Activated CD4-positive, CD25-positive, alpha-beta regulatory T cell treated with anti-CD3 and anti-CD28 coated beads, Interleukin-2, amount 50 U/mL, for 72 hours (primary cell): ENCODE data around the gene UGT2B15.
"Not testable (repeated sequence)": the region's sequence is repeated elsewhere in the genome, so short reads cannot be mapped to it uniquely, and the experiment has no call there.

Experiments
- DNase-seq: peaks from one replicate; pipeline ENCODE4 v3.0.0; 2021

Gene UGT2B15

GRCh38 chr4:68655764-68656444 is 14.5 kb downstream of the UGT2B15 start:
- DNase-seq: no peak

DNA sequence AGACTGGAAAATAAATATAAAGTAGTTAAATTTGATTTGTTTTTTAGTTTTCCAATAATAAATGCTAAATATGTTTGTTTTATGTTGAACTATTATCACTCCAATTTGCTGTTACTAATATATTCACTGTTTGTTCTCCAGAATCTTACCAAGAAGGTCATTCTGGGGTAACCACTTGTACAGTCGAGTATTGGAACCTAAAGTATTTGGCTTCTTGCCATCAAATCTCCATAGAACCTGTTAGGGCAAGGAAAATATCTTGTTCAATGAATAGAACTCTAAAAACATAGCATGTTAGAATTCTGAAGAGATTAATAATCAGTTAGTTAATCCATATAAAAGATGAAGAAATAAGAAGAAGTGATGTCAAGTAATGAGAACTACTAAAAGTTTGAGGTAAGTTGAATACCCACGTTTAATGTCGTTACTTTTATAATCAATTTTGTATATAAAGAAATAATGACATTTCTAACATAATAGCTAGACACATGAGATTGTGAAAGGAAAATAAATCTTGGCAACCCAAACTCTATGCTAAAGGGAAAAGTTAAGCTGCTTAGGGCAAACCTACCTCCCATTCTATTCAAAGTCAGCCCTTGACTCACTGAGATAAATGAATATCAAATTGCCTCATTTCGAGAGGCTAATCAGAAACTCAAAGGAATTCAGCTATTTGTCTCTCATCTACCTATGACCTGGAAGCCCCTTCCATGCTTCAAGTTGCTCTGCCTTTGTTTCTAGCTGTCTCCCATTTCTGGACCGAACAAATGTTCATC is 15.3 kb downstream of the UGT2B15 start:
- DNase-seq: no peak

DNA sequence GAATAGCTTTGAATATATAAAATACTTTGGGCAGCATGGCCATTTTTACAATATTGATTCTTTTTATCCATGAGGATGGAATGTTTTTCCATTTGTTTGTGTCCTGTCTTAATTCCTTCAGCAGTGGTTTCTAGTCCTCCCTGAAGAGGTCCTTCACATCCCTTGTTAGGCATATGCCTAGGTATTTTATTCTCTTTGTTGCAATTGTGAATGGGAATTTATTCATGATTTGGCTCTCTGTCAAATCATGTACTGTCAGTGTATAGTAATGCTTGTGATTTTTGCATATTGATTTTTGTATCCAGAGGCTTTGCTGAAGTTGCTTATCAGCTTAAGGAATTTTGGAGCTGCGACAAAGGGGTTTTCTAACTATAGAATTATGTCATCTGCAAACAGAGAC is 18.5 kb downstream of the UGT2B15 start:
- DNase-seq: no peak

DNA sequence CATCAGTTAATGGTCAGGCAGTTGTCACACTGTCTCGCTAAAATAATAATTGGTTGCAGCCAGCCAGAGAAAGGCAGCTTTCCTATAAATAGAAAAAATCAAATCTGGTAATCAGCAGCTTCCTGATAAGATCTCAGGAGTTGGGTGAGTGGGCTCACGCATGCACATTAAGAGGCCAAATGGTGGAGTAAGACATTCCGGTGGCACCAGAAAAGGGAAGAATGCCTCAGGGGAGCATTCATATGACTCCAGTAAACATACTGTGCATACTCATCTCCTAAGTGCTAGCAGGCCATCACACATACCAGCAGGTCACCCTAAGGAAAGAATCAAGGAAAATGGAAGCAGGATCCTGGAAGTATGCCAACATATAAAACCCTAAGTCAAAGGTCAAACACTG is 40.1 kb downstream of the UGT2B15 start:
- DNase-seq: no peak

DNA sequence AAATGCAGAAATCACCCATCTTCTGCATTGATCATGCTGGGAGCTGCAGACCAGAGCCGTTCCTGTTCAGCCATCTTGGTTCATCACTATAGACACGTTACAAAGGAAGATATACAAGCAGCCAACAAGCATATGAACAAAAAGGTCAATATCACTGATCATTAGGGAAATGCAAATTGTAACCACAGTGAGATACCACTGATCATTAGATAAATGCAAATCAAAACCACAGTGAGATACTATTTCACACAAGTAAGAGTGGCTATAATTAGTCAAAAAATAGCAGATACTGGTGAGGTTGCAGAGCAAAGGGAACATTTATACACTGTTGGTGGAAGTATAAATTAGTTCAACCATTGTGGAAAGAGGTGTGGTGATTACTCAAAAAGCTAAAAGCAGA is 47.7 kb downstream of the UGT2B15 start:
- not testable (repeated sequence) for DNase-seq

- DNase-seq: no peak
Measured at GRCh38 chr4:68617003-68617698, 53.3 kb downstream of the UGT2B15 start.

GRCh38 chr4:68615699-68616422 is 54.6 kb downstream of the UGT2B15 start:
- DNase-seq: no peak

- no peak for DNase-seq
Measured at GRCh38 chr4:68613752-68614151, 56.7 kb downstream of the UGT2B15 start.

- no peak for DNase-seq
Measured at GRCh38 chr4:68606240-68606639, 64.2 kb downstream of the UGT2B15 start.

DNA sequence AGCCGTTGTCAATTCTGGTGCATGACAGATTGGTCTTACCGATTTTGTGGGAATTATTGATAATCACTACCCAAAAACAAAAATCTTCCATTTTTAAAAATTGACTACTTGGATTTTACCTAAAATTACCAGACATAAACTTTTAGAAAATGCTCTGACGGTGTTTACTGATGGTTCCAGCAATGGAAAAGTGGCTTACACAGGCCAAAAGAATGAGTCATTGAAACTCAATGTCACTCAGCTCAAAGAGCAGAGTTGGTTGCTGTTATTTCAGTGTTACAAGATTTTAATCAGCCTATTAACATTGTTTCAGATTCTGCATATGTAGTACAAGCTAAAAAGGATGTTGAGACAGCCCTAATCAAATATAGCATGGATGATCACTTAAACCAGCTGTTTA is 71.3 kb downstream of the UGT2B15 start:
- DNase-seq: no peak

GRCh38 chr4:68597482-68597881 is 73.0 kb downstream of the UGT2B15 start:
- no peak for DNase-seq
